Measurements from ENCODE around the gene DNAH6.

Gene DNAH6

GRCh38 chr2:84830758-84831500, 314.6 kb downstream of the DNAH6 start:
- no peak for DNase-seq (ENCODE audit: insufficient read length, low spot score)
- FAIRE-seq = no peak

- FAIRE-seq = no peak
- no peak for DNase-seq (ENCODE audit: insufficient read length, low spot score)
Observed at GRCh38 chr2:84832772-84833461, 316.6 kb downstream of the DNAH6 start.

GRCh38 chr2:84833481-84834150, 317.3 kb downstream of the DNAH6 start:
- DNase-seq (ENCODE audit: insufficient read length, low spot score) = no peak
- no peak for FAIRE-seq

- FAIRE-seq (no peak), DNase-seq (ENCODE audit: insufficient read length, low spot score) (no peak)
Observed at GRCh38 chr2:84836215-84836614, 319.9 kb downstream of the DNAH6 start.

GRCh38 chr2:84838434-84839145, 322.3 kb downstream of the DNAH6 start:
- DNase-seq (ENCODE audit: insufficient read length, low spot score) (no peak), FAIRE-seq (no peak)

GRCh38 chr2:84839851-84840250, 323.6 kb downstream of the DNAH6 start:
- DNase-seq (ENCODE audit: insufficient read length, low spot score) = no peak
- peak; percentile 23 for FAIRE-seq

- no peak for FAIRE-seq
- peak; percentile 25 for DNase-seq (ENCODE audit: insufficient read length, low spot score)
Observed at GRCh38 chr2:84840306-84840705, 324.0 kb downstream of the DNAH6 start.

- FAIRE-seq (no peak), DNase-seq (ENCODE audit: insufficient read length, low spot score) (no peak)
Observed at GRCh38 chr2:84841577-84841976, 325.3 kb downstream of the DNAH6 start.

- FAIRE-seq = no peak
- DNase-seq (ENCODE audit: insufficient read length, low spot score) = no peak
Observed at GRCh38 chr2:84844141-84844540, 327.8 kb downstream of the DNAH6 start.

- FAIRE-seq (no peak), DNase-seq (ENCODE audit: insufficient read length, low spot score) (no peak)
Observed at GRCh38 chr2:84846041-84846663, 329.9 kb downstream of the DNAH6 start.

- DNase-seq (ENCODE audit: insufficient read length, low spot score) (no peak), FAIRE-seq (no peak)
Observed at GRCh38 chr2:84846741-84847142, 330.4 kb downstream of the DNAH6 start.

GRCh38 chr2:84847326-84848050, 331.2 kb downstream of the DNAH6 start:
- DNase-seq (ENCODE audit: insufficient read length, low spot score) (no peak), FAIRE-seq (peak; percentile 44)

GRCh38 chr2:84849271-84849952, 333.1 kb downstream of the DNAH6 start:
- DNase-seq (ENCODE audit: insufficient read length, low spot score) = no peak
- FAIRE-seq = peak; percentile 13

- no peak for FAIRE-seq
Observed at GRCh38 chr2:84850471-84850870, 334.2 kb downstream of the DNAH6 start.

GRCh38 chr2:84851876-84852275, 335.6 kb downstream of the DNAH6 start:
- FAIRE-seq (peak; percentile 76), DNase-seq (ENCODE audit: insufficient read length, low spot score) (no peak)

More at GRCh38 chr2:84850471-84850870, 334.2 kb downstream of the DNAH6 start:
- DNase-seq (ENCODE audit: insufficient read length, low spot score) = no peak

GRCh38 chr2:84854850-84855249, 338.6 kb downstream of the DNAH6 start:
- FAIRE-seq = no peak
- DNase-seq (ENCODE audit: insufficient read length, low spot score) = no peak

- DNase-seq (ENCODE audit: insufficient read length, low spot score) (no peak), FAIRE-seq (no peak)
Observed at GRCh38 chr2:84855731-84856130, 339.4 kb downstream of the DNAH6 start.

GRCh38 chr2:84856787-84857186, 340.5 kb downstream of the DNAH6 start:
- no peak for DNase-seq (ENCODE audit: insufficient read length, low spot score)
- no peak for FAIRE-seq

- FAIRE-seq = no peak
Observed at GRCh38 chr2:84857566-84857965, 341.3 kb downstream of the DNAH6 start.

More at GRCh38 chr2:84857566-84857965, 341.3 kb downstream of the DNAH6 start:
- DNase-seq (ENCODE audit: insufficient read length, low spot score) = no peak

All from HTR-8/SVneo (cell line).